ENCODE measurements around the gene NRBF2. TPM values are rescaled to one million over a fixed set of nuclear protein-coding genes. Genes with fewer than 3 reads are reported as not detected.

Gene NRBF2
- total and polyA plus RNA-seq, 9 of the 15 experiments (the other 6 are each of a cell fraction or from before 2014, with no cell fraction given) = 20.8 to 52.1 (median 30.5) TPM

- TF ChIP-seq UBTF (IDR thresholded peaks at IDR 0.05; ENCODE audit: borderline replicate concordance in 1 of 2, low read depth in 2 of 2, low read length in 2 of 2) (peak in 1 of 2 experiments; percentile 79; a peak in 1 of 4 replicates), MAZ (CRISPR knock-in tag; conservative IDR thresholded peaks at IDR 0.05 in 1 of 2, IDR thresholded peaks at IDR 0.05 in 1 of 2) (peak; percentile 78 to 92), NFATC3 (IDR thresholded peaks at IDR 0.05) (no peak), NONO (IDR thresholded peaks at IDR 0.05; ENCODE audit: low read depth in 2 of 2, low read length in 1 of 2) (peak in 1 of 2 experiments; percentile 66; a peak in 1 of 4 replicates), KAT8 (IDR thresholded peaks at IDR 0.05; ENCODE audit: low read depth) (no peak), TCF7L2 (IDR thresholded peaks at IDR 0.05; ENCODE audit: low read depth, low read length) (no peak), TFE3 (CRISPR knock-in tag; IDR thresholded peaks at IDR 0.05) (peak; percentile 99), KDM4B (IDR thresholded peaks at IDR 0.05; ENCODE audit: borderline replicate concordance in 2 of 2, low read depth in 1 of 2) (no peak), MYNN (IDR thresholded peaks at IDR 0.05) (peak; percentile 72), MYNN (CRISPR knock-in tag; IDR thresholded peaks at IDR 0.05) (no peak), SMARCA5 (IDR thresholded peaks at IDR 0.05) (peak; percentile 55; the same call in 1 of the 2 replicates), KAT2B (IDR thresholded peaks at IDR 0.05; ENCODE audit: low read depth, low read length) (peak; percentile 67), CREBBP (IDR thresholded peaks at IDR 0.05; ENCODE audit: low read depth, low read length) (no peak), ZNF77 (CRISPR knock-in tag; IDR thresholded peaks at IDR 0.05) (no peak), ZC3H11A (IDR thresholded peaks at IDR 0.05; ENCODE audit: low read depth, low read length) (0 out of 2 replicates have a peak, but pooled peaks have one; percentile 13), RB1 (IDR thresholded peaks at IDR 0.05; ENCODE audit: low read depth) (peak; percentile 10; the same call in 1 of the 2 replicates), NCOA1 (IDR thresholded peaks at IDR 0.05; ENCODE audit: low read depth) (no peak; the same call in 1 of the 2 replicates), RBFOX2 (IDR thresholded peaks at IDR 0.05; ENCODE audit: low read depth, low read length) (peak; percentile 100), TBP (optimal IDR thresholded peaks at IDR 0.05; ENCODE audit: low read depth, low read length) (peak; percentile 87), ZEB2 (IDR thresholded peaks at IDR 0.05) (peak; percentile 38; the same call in 1 of the 2 replicates), ZNF124 (CRISPR knock-in tag; IDR thresholded peaks at IDR 0.05) (no peak), PCBP1 (IDR thresholded peaks at IDR 0.05; ENCODE audit: low read depth, low read length, poor library complexity, severe bottlenecking) (peak; percentile 41), ZC3H4 (CRISPR knock-in tag; IDR thresholded peaks at IDR 0.05; ENCODE audit: borderline replicate concordance) (peak; percentile 94), RUNX1 (IDR thresholded peaks at IDR 0.05; ENCODE audit: low read depth) (no peak)
- TF ChIP-seq, protein P1, sequence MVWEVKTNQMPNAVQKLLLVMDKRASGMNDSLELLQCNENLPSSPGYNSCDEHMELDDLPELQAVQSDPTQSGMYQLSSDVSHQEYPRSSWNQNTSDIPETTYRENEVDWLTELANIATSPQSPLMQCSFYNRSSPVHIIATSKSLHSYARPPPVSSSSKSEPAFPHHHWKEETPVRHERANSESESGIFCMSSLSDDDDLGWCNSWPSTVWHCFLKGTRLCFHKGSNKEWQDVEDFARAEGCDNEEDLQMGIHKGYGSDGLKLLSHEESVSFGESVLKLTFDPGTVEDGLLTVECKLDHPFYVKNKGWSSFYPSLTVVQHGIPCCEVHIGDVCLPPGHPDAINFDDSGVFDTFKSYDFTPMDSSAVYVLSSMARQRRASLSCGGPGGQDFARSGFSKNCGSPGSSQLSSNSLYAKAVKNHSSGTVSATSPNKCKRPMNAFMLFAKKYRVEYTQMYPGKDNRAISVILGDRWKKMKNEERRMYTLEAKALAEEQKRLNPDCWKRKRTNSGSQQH (CRISPR knock-in tag; IDR thresholded peaks at IDR 0.05) = no peak
These were observed at the start of gene NRBF2 (continued) for GRCh38 chr10:63133056-63133820.
